SH-SY5Y (cell line): Measurements from ENCODE around the gene DKK3.
A peak's percentile ranks its signal among the peaks of the same experiment; 100 is the strongest.

Source experiments
- GATA2 ChIP-seq: IDR thresholded peaks from 2 replicates; pipeline ENCODE4 v1.6.1; 2011; ENCODE audit warnings: mild to moderate bottlenecking, low read depth, low read length
- GATA3 ChIP-seq: IDR thresholded peaks from 2 replicates; pipeline ENCODE4 v1.6.1; 2011; ENCODE audit warnings: low read depth, mild to moderate bottlenecking, low read length, moderate library complexity

GRCh38 chr11:11992257-11993212 is 15.9 kb downstream of the DKK3 start:
- TF ChIP-seq GATA2 (peak; percentile 32; the same call in 1 of the 2 replicates), GATA3 (no peak)
